HAP-1 (cell line): ENCODE measurements around the gene TINCR.
A peak's percentile ranks its signal among the peaks of the same experiment; 100 is the strongest.
"Not testable (repeated sequence)": the region's sequence is repeated elsewhere in the genome, so short reads cannot be mapped to it uniquely, and the experiment has no call there.

Experiments
- DNase-seq, 2 experiments: peaks; one replicate each; pipeline ENCODE4 v3.0.0-alpha.2; 2016 to 2020; ENCODE audit warnings: low spot score in 2 of 2
- H3K27me3 ChIP-seq: fragments of 250-450 bp; sonication (Bioruptor Pico); 2 replicates; pipeline ENCODE4 v1.5.1; 2020; ENCODE audit warnings: low read depth, mild to moderate bottlenecking, moderate library complexity
- H3K36me3 ChIP-seq: fragments of 250-450 bp; sonication (Bioruptor Pico); replicated peaks from 2 replicates; pipeline ENCODE4 v1.5.1; 2020; ENCODE audit warnings: mild to moderate bottlenecking
- H3K4me1 ChIP-seq: fragments of 250-450 bp; sonication (Bioruptor Pico); 2 replicates; pipeline ENCODE4 v1.5.1; 2020; ENCODE audit warnings: mild to moderate bottlenecking
- H3K4me3 ChIP-seq: fragments of 250-450 bp; sonication (Bioruptor Pico); 2 replicates; pipeline ENCODE4 v1.5.1; 2020; ENCODE audit warnings: mild to moderate bottlenecking, moderate library complexity
- H3K9me3 ChIP-seq: fragments of 250-450 bp; sonication (Bioruptor Pico); 2 replicates; pipeline ENCODE4 v1.5.1; 2020; ENCODE audit warnings: mild to moderate bottlenecking, moderate library complexity
- in situ Hi-C: fragments of 300-500 bp; cut with MboI; formaldehyde crosslinking; loops from 3 replicates; pipeline ENCODE4 v1.14.3; 2020; ENCODE audit warnings: low sequenced_read_pairs, inconsistent platforms, mixed read lengths

Gene TINCR

DNA sequence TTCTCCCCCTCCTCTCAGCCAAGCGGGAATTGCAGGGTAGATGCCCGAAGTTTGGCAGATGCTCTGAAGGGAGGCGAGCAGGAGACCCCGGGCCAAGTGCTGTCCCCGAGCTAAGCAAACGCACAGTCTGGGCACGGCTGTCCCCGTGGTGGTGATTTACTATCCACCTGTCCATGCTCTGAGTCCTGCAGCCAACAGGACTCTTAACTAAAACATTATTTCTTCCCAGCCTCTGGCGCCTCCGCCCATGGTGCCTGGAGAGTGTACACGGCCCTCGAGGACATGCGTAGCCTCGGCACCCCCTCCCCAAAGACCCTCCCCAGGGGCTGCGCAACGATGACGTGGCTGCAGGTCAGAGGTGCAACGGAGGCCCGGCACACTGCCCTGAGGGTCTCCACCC is 7.6 kb downstream of the TINCR start:
- Histone ChIP-seq H3K4me3 (no peak overlapping the region), H3K27me3 (no peaks in the 10 kb centered on the region), H3K4me1 (no peaks in the 10 kb centered on the region), H3K9me3 (peaks cover 10% of the 10 kb centered on the region), H3K36me3 (no peaks in the 10 kb centered on the region)
- DNase-seq, result no peak
- in situ Hi-C loops, result no loop called here

DNA sequence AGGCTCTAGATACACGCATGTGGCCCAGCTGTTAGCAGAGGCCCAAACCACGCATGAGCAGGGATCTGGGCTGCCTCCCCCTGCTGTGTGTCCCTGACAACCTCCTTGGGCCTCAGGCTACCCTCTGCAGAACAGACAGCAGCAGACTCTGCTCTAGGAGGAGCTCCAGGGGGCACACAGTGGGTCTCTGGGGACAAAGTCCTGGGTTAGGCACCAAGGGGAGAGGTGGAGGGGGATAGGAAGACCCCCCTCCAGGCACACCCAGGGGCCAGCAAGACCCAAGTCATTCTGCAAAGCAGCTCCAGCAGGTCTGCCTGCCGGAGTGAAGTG is 8.0 kb downstream of the TINCR start:
- Histone ChIP-seq H3K9me3 (peaks cover 10% of the 10 kb centered on the region), H3K4me3 (no peak overlapping the region), H3K36me3 (no peaks in the 10 kb centered on the region), H3K4me1 (no peaks in the 10 kb centered on the region), H3K27me3 (no peaks in the 10 kb centered on the region)
- no peak for DNase-seq
- in situ Hi-C loops, result no loop called here

- DNase-seq, result no peak
- Histone ChIP-seq H3K9me3 (peaks cover 10% of the 10 kb centered on the region), H3K27me3 (no peaks in the 10 kb centered on the region), H3K4me1 (peaks cover 4% of the 10 kb centered on the region; the same call in 1 of the 2 replicates), H3K4me3 (no peak overlapping the region), H3K36me3 (no peaks in the 10 kb centered on the region)
- in situ Hi-C loops, result no loop called here
These were observed 9.6 kb downstream of the TINCR start for GRCh38 chr19:5558101-5558621.

- no peak overlapping the region for H3K4me3 ChIP-seq
- H3K9me3 ChIP-seq, result peaks cover 10% of the 10 kb centered on the region
- DNase-seq, result no peak
- in situ Hi-C loops, result no loop called here
- H3K27me3 ChIP-seq, result no peaks in the 10 kb centered on the region
- no peaks in the 10 kb centered on the region for H3K36me3 ChIP-seq
- peaks cover 4% of the 10 kb centered on the region; the same call in 1 of the 2 replicates for H3K4me1 ChIP-seq
These were observed 10.1 kb downstream of the TINCR start for GRCh38 chr19:5557691-5558090.

- in situ Hi-C loops, result no loop called here
These were observed 12.9 kb downstream of the TINCR start for GRCh38 chr19:5554828-5555227.

DNA sequence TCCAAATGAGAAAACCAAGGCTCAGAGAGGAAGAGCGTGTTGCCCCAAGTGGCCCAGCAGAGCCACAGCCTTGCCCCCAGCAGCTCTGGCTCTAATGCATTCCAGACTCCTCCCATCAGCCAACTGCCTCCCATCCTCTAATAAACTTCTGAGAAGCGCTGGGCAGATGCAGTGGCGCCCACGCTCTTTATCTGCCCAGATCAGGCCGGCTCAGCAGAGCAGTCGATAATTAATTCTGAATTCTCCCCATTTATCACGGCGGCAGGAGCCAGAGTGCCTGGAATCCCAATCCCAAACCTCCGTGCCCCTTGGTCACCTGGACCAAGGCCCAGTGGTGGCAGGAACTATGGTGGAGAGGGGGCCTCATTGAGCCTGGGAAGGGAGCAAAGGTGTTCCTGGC is 13.9 kb downstream of the TINCR start:
- in situ Hi-C loops, result no loop called here
- H3K4me3 ChIP-seq, result no peak overlapping the region
- H3K9me3 ChIP-seq, result no peaks in the 10 kb centered on the region
- H3K27me3 ChIP-seq, result no peaks in the 10 kb centered on the region
- no peaks in the 10 kb centered on the region for H3K36me3 ChIP-seq
- no peak for DNase-seq
- peaks cover 4% of the 10 kb centered on the region for H3K4me1 ChIP-seq

More at GRCh38 chr19:5554828-5555227, 12.9 kb downstream of the TINCR start:
- Histone ChIP-seq H3K4me1 (peaks cover 4% of the 10 kb centered on the region), H3K4me3 (no peak overlapping the region), H3K36me3 (no peaks in the 10 kb centered on the region), H3K27me3 (no peaks in the 10 kb centered on the region), H3K9me3 (no peaks in the 10 kb centered on the region)
- no peak for DNase-seq

- Histone ChIP-seq H3K4me1 (peaks cover 4% of the 10 kb centered on the region), H3K9me3 (no peaks in the 10 kb centered on the region), H3K4me3 (no peak overlapping the region), H3K36me3 (no peaks in the 10 kb centered on the region), H3K27me3 (no peaks in the 10 kb centered on the region)
- in situ Hi-C loops, result no loop called here
- DNase-seq, result peak; percentile 71 to 79
These were observed 19.9 kb downstream of the TINCR start for GRCh38 chr19:5547881-5548280.

- H3K36me3 ChIP-seq, result no peaks in the 10 kb centered on the region
- H3K4me3 ChIP-seq, result no peak overlapping the region
- no peak for DNase-seq
- peaks cover 4% of the 10 kb centered on the region; the same call in 1 of the 2 replicates for H3K4me1 ChIP-seq
- H3K9me3 ChIP-seq, result no peaks in the 10 kb centered on the region
- in situ Hi-C loops, result no loop called here
- H3K27me3 ChIP-seq, result no peaks in the 10 kb centered on the region
These were observed 21.8 kb downstream of the TINCR start for GRCh38 chr19:5545984-5546383.

DNA sequence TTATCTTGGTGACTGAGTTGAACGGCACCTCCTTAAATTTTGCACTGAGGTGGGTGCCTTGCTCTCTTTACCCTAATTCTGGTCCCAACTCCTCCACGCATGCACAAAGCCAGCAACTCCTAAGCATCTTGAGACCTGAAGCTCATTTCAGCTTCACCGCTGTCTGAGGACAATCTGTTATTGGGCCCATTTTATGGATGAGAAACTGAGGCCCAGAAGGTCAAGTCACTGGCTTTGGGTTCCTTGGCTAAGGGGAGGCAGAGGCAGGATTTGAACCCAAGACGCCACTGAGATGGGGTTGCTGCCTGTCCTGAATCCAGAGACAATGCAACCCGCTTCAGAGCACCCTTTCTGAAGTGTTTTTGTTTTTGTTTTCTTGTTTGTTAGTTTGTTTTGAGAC is 22.7 kb downstream of the TINCR start:
- Histone ChIP-seq H3K4me3 (no peak overlapping the region), H3K9me3 (no peaks in the 10 kb centered on the region), H3K27me3 (no peaks in the 10 kb centered on the region), H3K36me3 (no peaks in the 10 kb centered on the region), H3K4me1 (peaks cover 4% of the 10 kb centered on the region; the same call in 1 of the 2 replicates)
- in situ Hi-C loops, result no loop called here
- DNase-seq, result no peak

DNA sequence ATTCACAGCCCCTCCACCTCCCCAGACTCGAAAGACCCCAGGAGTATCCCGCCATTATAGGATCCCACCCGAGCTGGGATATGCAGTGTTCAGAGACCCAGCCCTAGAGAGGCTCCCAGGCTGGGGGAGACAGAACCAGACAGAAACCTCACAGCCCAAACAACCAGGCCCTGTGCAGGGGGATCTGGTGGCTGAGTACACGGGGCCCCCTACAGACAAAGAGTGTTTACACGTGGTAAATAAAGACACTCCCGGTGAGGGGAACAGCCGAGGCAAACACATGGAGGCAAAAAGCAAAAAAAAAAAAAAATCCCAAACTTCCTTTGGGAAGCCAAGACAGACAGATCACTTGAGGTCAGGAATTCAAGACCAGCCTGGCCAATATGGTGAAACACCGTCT is 25.1 kb downstream of the TINCR start:
- H3K4me1 ChIP-seq, result peaks cover 9% of the 10 kb centered on the region
- no peak overlapping the region for H3K4me3 ChIP-seq
- no peaks in the 10 kb centered on the region for H3K27me3 ChIP-seq
- in situ Hi-C loops, result no loop called here
- no peak for DNase-seq
- no peaks in the 10 kb centered on the region for H3K9me3 ChIP-seq
- no peaks in the 10 kb centered on the region for H3K36me3 ChIP-seq

DNA sequence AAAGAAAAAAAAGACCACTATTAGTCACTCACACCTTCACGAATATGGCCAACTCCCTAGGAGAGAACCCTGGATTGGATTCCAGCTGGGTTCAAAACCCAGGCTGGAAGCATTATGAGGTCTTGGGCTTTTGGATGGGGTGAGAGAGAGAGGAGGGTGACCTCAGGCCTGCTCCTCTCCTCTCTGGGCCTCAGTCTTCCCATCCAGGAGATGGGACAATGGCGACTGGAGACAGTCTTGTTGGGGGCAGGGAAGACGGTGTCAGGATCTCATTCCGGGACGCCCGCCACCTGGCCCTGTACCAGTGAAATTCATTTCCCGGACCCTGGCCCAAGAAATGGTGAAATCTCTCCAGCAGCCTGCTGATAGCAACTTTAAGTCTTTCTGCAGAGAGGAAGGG is 26.3 kb downstream of the TINCR start:
- Histone ChIP-seq H3K4me3 (no peak overlapping the region), H3K36me3 (no peaks in the 10 kb centered on the region), H3K9me3 (no peaks in the 10 kb centered on the region), H3K4me1 (peaks cover 12% of the 10 kb centered on the region), H3K27me3 (no peaks in the 10 kb centered on the region)
- in situ Hi-C loops, result no loop called here
- no peak for DNase-seq

DNA sequence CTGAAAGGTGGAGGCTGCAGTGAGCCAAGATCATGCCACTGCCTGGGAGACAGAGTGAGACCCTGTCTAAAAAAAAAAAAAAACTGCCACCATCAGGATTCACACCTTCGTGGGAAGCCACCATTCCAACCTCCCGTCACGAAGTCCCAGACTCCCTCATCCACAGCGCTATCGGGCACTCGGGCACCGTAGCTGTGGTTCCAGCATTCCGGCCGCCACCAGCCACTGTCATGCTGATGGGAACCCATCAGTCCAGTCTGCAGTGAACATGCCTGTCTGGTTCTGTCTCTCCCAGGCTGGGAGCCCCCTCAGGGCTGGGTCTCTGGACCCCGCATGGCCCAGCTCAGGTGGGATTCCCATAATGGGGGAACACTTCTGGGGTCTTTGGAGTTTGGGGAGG is 27.5 kb downstream of the TINCR start:
- no peak overlapping the region for H3K4me3 ChIP-seq
- peaks cover 16% of the 10 kb centered on the region for H3K4me1 ChIP-seq
- peaks cover 4% of the 10 kb centered on the region for H3K9me3 ChIP-seq
- no peaks in the 10 kb centered on the region for H3K36me3 ChIP-seq
- in situ Hi-C loops, result no loop called here
- DNase-seq, result no peak
- no peaks in the 10 kb centered on the region for H3K27me3 ChIP-seq

- no peak for DNase-seq
- peaks cover 15% of the 10 kb centered on the region for H3K9me3 ChIP-seq
- no peaks in the 10 kb centered on the region for H3K27me3 ChIP-seq
- in situ Hi-C loops, result no loop called here
- H3K4me3 ChIP-seq, result no peak overlapping the region
- H3K36me3 ChIP-seq, result no peaks in the 10 kb centered on the region
- peaks cover 16% of the 10 kb centered on the region for H3K4me1 ChIP-seq
These were observed 29.9 kb downstream of the TINCR start for GRCh38 chr19:5537870-5538269.

GRCh38 chr19:5536982-5537579 is 30.7 kb downstream of the TINCR start:
- Histone ChIP-seq H3K9me3 (peaks cover 15% of the 10 kb centered on the region), H3K4me3 (peak overlapping the region; percentile 18; the same call in 1 of the 2 replicates), H3K4me1 (peaks cover 16% of the 10 kb centered on the region)
- H3K36me3 ChIP-seq, DNase-seq, in situ Hi-C loops, H3K27me3 ChIP-seq: not testable (repeated sequence)
